HG02840 (cell line): Measurements from ENCODE around the gene DNAJB11.

Experiments
- ATAC-seq: cut with Tn5 transposase; IDR thresholded peaks from one replicate; pipeline ENCODE4 v1.9.1; 2021; ENCODE audit warnings: mild to moderate bottlenecking, moderate library complexity, moderate number of reproducible peaks; ENCODE audit not compliant: unreplicated experiment, low FRiP score

DNAJB11 gene

DNA sequence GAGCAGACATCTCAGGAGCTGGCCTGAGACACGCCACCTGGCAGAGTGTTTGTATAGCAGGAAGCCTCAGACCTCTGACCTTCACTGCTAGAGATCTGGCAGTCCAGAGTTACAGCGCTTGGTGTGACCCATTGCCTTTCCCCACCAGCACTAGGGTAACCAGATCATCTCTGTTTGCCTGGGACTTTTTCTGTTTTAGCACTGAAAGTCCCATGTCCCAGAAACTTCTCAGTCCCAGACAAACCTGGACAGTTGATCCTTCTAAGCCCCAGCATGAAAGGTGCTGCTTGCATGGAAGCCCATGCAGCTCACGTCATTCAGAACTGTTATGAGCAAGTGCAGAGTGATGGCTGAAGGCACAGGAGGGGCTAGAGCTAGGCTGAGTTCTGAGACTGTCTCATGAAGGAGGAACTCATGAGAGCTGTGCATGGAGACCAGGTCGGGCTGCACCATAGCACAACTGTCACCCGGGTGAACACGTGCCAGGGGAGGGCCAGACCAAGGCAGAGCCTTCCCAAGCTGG lies 24.1 kb downstream of the DNAJB11 start:
- no peak for ATAC-seq

DNA sequence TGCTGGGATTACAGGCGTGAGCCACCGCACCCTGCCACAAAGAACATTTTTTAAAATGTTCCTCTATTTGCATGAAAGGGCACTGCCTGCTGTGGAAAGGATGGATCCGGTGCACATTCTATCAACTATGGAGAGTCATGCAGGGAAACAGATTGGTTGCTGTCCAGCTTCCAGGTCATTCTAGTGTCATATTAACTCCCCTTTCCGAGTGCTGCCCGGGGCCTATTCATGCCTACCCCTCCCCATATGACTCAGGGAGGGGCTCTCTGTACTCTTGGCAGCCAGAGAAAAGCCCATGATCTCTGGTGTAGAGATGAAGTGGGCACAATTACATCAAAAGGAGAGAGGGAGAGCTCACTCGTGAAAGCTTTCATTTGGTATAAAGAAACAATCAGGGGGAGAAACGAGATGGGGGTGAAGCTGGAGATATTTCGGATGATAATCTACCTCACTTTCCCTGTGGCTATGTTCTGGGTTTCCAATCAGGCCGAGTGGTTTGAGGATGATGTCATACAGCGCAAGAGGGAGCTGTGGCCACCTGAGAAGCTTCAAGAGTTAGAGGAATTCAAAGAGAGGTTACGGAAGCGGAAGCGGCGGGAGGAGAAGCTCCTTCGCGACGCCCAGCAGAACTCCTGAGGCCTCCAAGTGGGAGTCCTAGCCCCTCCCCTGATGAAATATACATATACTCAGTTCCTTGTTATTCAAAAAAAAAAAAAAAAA lies 26.2 kb downstream of the DNAJB11 start:
- ATAC-seq, result no peak

GRCh38 chr3:186598108-186598784 lies 27.7 kb downstream of the DNAJB11 start:
- ATAC-seq, result no peak

DNA sequence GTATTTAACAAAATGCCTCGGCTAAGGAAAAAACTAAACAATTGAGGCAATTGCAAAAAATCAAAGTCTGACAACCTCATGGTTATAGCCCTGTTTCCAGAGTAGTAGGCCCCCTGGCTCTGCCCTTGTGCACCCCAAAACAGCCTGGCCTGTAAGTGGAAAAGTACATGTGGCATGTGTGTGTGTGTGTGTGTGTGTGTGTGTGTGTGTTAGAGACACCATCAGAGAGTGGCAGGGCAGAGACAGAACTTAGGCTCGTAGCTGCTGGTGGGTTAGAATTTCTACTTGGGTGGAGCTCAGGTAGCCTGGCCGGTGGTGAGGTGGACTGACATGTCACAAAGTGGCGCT lies 28.2 kb downstream of the DNAJB11 start:
- no peak for ATAC-seq

DNA sequence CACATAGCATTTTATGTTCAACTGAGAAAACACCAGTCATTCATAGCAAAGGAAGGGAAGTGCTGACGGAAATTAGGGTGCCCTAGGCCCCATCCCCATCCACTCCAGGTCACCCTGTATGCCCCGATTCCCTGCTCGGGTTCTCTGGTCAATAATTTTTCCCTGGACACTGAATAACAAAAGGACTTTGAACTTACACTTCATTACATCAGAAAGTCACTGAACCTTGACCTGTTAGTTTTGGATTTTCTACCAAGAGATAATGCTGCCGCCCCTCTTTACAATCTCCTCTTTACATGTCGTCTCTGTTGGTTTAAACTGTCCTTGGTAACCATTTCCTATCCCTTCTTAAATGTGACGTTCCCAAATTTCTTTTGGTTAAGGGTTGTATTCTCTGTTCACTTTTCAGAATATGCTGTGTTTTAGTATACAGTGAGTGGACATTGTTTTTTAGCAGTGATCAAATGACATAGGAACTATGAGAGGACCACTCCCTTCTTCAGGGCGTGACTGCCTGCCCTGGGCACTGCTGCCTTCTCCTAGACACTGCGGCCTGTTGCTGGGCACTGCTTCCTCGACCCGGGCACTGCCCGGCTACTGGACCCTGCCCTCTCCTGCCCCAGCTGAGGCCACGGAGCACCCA lies 28.7 kb downstream of the DNAJB11 start:
- no peak for ATAC-seq

DNA sequence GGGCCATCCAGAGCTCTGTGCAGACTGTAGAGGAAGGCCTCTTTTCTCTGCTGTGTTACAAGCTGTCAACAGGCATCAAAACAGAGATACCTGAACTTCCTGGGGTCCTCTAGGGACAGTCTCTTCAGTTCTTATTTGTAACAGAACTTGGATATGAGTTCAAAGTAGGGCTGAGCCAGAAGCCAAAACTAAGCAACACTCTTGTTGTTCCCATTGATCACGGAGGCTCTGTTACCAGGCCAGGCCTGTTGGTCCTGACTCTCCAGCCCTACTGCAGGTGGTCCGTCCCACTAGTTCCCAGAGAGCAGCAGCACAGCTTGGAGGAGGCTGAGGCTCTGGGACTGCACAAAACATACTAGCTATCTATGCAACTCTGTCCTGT lies 29.3 kb downstream of the DNAJB11 start:
- ATAC-seq, result no peak

DNA sequence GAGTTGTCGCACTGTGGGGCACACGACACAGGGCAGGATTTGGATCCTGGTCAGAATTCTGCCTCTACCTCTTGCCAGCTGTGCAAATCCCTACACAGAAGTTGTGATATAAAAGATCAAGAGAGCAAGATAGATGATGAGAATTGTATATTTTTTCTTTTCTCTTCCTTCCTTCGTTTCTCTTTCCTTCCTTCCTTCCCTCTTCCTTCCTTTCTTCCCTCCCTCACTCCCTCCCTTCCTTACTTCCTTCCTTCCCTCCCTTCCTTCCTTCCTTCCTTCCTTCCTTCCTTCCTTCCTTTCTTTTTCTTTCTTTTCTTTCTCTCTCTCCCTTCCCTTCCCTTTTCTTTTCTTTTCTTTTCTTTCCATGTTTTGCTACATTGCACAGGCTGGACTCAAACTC lies 30.4 kb downstream of the DNAJB11 start:
- no peak for ATAC-seq

DNA sequence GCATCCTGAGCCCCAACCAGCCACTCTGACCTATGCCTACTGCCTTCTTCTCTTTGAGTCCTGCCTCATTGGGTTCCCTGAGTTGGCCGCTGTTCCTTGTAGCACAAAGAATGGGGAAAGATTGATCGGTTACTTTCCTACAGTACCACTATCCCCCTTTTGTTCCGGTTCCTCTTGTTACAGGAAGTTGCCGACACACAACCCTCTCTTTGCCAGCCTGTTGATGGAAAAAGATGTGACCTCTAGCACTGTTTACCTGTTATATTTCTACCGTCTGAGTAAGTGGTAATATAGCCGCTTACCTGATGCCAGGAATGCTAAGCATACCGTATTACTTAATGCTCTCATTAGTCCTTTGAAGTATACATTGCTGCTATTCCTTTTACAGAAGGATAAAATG lies 32.6 kb downstream of the DNAJB11 start:
- ATAC-seq, result no peak

DNA sequence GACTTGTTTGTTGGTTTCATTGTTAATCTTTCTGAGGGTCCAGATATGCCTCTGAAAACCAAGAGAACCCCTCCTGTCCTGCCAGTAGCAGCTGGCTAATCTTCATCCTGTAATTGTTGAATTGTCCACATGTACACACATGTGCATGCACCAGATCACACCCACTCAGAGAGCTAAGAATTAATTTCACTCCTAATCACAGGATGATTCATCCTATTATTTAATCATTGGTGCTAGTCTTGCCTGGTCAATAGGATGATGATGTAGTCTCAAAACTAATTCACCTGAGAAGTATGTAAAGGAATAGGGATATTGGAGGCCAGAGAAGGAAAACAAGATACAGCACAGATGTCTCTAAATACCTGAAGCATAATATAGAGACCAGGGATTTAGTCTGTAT lies 34.6 kb downstream of the DNAJB11 start:
- ATAC-seq, result no peak

DNA sequence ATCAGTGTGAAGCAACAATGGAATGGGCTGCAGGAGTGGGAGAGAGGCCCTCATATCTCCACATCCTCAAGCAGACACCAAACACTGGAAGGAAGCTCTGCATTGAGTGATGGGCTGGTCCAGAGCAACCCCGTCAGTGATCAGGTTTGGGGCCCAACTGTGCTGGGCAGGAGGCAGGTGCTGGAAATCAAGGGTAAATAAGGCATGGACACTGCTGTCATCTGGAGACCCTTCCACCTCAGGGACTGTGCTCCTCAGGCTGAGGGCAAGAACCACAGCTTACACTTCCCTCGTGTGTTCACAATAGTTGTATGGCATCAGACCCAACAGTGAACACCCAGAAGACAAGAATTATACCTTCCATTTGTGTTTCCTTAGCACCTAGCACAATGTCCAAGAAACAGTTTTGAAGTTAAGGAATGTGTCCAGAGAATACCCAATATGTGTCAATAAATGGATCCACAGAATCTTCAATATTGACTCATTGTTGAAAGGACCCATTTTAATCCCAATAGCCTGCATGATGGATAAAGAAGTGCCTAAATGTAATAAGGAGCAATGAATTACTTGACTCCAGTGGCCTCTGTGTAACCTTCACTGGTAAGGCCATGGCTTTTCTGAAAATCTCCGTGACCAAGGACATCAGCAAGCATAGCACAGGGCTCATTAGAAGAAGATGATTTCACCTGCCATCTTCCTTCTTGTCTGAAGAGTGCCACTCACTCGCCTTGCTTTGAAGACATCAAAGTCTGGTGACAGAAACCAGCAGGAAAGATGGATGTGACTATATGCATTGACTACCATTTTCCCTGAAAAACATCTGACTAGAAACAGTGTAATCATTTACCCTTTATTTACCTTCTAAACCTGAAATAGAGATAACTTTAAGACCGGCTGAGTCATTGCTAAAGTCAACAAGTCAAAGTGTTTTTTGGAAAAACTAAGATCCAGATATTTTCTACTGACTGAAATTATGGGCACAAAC lies 35.3 kb downstream of the DNAJB11 start:
- no peak for ATAC-seq

- no peak for ATAC-seq
Measured at GRCh38 chr3:186608624-186609215, 38.2 kb downstream of the DNAJB11 start.

GRCh38 chr3:186609247-186609868 lies 38.8 kb downstream of the DNAJB11 start:
- no peak for ATAC-seq

DNA sequence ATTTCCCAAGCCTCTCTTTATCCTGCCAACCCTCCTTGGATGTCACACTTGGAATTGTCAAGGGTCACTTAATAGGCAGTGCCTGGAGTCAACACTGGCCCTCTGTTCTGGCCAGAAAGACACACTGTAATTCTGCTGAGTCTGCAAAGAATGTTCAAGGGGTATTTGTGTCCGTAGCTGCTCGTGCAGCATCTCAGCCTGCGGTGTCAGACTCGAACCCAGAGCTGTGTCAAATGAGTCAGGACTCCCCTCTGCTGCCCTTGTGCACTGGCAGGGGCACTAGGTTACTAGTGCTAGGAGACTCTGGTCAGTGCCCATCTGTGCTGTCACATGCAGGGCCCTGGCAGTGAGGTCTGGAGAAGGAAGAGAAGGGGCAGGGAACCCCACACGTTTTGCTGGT lies 41.5 kb downstream of the DNAJB11 start:
- no peak for ATAC-seq

DNA sequence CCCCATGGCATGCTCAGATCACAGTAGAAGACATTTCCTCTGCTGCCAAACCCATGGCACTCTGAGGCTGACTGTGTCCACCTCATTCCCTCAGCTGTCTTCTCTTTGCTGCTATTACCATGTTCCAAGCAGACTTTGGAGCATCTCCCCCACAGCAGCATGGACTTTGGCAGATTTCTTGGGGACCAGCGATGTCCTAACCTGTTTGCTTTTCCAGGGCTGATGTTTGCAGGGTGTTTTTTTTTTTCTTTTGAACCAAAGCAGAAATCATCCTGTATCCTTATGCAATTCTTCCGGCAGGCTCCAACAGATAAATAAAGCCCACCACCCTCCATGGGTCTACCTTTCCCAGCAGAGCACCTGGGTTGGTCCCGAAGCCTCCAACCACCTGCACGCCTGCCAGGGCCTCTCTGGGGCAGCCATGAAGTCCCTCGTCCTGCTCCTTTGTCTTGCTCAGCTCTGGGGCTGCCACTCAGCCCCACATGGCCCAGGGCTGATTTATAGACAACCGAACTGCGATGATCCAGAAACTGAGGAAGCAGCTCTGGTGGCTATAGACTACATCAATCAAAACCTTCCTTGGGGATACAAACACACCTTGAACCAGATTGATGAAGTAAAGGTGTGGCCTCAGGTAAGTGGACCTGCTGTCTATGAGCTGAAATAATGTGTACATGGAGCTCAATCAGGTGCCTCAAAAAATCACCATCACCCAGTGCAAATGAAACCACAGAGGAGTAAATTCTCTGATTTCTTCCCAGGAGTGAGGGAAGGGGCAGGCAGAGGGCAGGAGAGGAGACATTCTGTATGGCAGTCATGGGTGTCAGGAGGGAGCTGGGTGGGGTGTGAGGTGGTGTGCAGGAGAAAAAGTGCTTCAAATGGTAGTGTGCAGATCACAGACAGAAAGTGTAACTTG lies 42.5 kb downstream of the DNAJB11 start, which contains the start of gene AHSG:
AHSG (plus strand) TSS at position 340 of the 916 bp plus-strand sequence; CDS start at position 422, 82 bp downstream.
- no peak for ATAC-seq

DNA sequence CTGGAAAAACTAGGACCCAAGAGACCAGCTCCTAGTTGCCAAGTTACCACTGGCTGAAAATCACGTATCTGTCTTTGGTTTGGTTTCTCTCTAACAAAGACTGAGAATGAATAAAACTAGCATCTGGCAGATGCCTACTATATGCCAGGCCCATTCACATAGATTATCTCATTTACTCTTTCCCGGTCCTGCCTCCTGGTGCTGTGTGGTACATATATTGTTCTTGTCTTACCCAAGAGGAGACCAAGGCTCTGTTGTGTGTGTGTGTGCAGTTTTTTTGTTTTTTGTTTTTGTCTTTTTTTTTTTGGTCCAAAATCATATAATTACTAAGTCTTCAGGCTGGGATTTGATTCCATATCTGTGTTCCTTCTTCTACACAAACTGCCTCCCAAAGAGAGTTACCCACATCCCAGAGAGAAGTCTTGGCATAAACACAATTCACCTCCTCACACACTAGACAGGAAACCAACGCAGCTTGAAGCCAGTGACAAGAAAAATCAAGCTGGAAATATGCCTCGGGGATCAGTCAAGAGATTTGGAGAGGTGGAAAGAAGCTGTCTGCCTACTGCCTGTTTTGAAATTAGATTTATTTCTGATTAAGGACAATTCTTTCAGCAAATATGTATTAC lies 43.2 kb downstream of the DNAJB11 start:
- no peak for ATAC-seq

GRCh38 chr3:186614266-186614596 lies 43.7 kb downstream of the DNAJB11 start:
- ATAC-seq, result no peak

GRCh38 chr3:186614597-186615483 lies 44.3 kb downstream of the DNAJB11 start:
- ATAC-seq, result no peak
